Urothelium cell line (cell line): ENCODE data around the gene FBXO41.

Experiments used
- DNase-seq: peaks from one replicate; pipeline ENCODE4 v3.0.0; 2011; ENCODE audit warnings: low spot score, mixed read lengths
- FAIRE-seq: peaks from 2 replicates; lab custom pipeline; 2011; peaks lifted over from hg19 to GRCh38; lab: Jason Lieb, UNC

FBXO41 gene

GRCh38 chr2:73250872-73251846 is 33.1 kb downstream of the FBXO41 start:
- DNase-seq = no peak
- no peak for FAIRE-seq

GRCh38 chr2:73249636-73250035 is 34.6 kb downstream of the FBXO41 start:
- DNase-seq (no peak), FAIRE-seq (no peak)

GRCh38 chr2:73246850-73247249 is 37.4 kb downstream of the FBXO41 start:
- DNase-seq (no peak), FAIRE-seq (no peak)

GRCh38 chr2:73244580-73244979 is 39.7 kb downstream of the FBXO41 start:
- FAIRE-seq = no peak
- no peak for DNase-seq

- no peak for DNase-seq
- FAIRE-seq = peak; percentile 40
Measured at GRCh38 chr2:73243884-73244570, 40.3 kb downstream of the FBXO41 start.

- no peak for DNase-seq
- no peak for FAIRE-seq
Measured at GRCh38 chr2:73239776-73240175, 44.5 kb downstream of the FBXO41 start.

- no peak for FAIRE-seq
- DNase-seq = no peak
Measured at GRCh38 chr2:73238976-73239375, 45.3 kb downstream of the FBXO41 start.

- no peak for FAIRE-seq
- DNase-seq = no peak
Measured at GRCh38 chr2:73238149-73238548, 46.1 kb downstream of the FBXO41 start.

GRCh38 chr2:73237168-73237567 is 47.1 kb downstream of the FBXO41 start:
- FAIRE-seq (no peak), DNase-seq (no peak)

GRCh38 chr2:73235315-73236028 is 48.8 kb downstream of the FBXO41 start:
- FAIRE-seq = no peak
- no peak for DNase-seq

GRCh38 chr2:73233932-73234832 is 50.1 kb downstream of the FBXO41 start, which contains the start of gene CCT7:
TSS of gene CCT7 (plus strand) at chr2:73234308. CDS start at chr2:73234379, 71 bp downstream.
- DNase-seq (peak; percentile 94), FAIRE-seq (no peak)

- FAIRE-seq (peak; percentile 93), DNase-seq (peak; percentile 99)
Measured at GRCh38 chr2:73233154-73233931, 50.9 kb downstream of the FBXO41 start, which contains the start of gene PRADC1. TSS of gene PRADC1 (minus strand) at chr2:73233239. CDS start at chr2:73233160, 79 bp downstream.

- peak; percentile 31 for DNase-seq
- no peak for FAIRE-seq
Measured at GRCh38 chr2:73232403-73233153, 51.7 kb downstream of the FBXO41 start.

- no peak for DNase-seq
Measured at GRCh38 chr2:73228631-73229030, 55.6 kb downstream of the FBXO41 start.

GRCh38 chr2:73227086-73227485 is 57.2 kb downstream of the FBXO41 start:
- no peak for FAIRE-seq
- no peak for DNase-seq

More at GRCh38 chr2:73228631-73229030, 55.6 kb downstream of the FBXO41 start:
- FAIRE-seq = no peak

- no peak for DNase-seq
- FAIRE-seq = no peak
Measured at GRCh38 chr2:73225513-73226360, 58.5 kb downstream of the FBXO41 start.

- FAIRE-seq (no peak), DNase-seq (no peak)
Measured at GRCh38 chr2:73223821-73224220, 60.5 kb downstream of the FBXO41 start.

- DNase-seq (no peak), FAIRE-seq (no peak)
Measured at GRCh38 chr2:73218298-73218697, 66.0 kb downstream of the FBXO41 start.
